ACHN (cell line): Measurements from ENCODE around the gene APP.
"Not testable (repeated sequence)": the region's sequence is repeated elsewhere in the genome, so short reads cannot be mapped to it uniquely, and the experiment has no call there.

Source experiments
- DNase-seq: peaks from one replicate; pipeline ENCODE4 v3.0.0-alpha.2; 2015
- in situ Hi-C: cut with HindIII; loops from 2 replicates; pipeline ENCODE4 v1.10.0; 2017; ENCODE audit warnings: low sequenced_read_pairs, low pct_ligation_motif_present, low pct_unique_long_range_greater_than_20kb

APP gene

DNA sequence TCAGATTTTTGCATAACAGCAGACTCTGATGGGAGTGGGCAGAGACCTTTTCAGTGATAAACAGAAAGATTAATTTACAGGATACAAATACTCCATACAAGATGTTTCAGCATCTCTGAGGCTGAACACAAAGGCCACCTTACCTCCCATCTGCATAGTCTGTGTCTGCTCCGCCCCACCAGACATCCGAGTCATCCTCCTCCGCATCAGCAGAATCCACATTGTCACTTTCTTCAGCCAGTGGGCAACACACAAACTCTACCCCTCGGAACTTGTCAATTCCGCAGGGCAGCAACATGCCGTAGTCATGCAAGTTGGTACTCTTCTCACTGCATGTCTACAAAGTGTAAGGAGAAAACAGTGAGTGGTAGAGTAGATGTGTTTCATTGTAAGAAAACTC, 119.7 kb downstream of the APP start:
- no peak for DNase-seq
- in situ Hi-C loops: no loop called here

DNA sequence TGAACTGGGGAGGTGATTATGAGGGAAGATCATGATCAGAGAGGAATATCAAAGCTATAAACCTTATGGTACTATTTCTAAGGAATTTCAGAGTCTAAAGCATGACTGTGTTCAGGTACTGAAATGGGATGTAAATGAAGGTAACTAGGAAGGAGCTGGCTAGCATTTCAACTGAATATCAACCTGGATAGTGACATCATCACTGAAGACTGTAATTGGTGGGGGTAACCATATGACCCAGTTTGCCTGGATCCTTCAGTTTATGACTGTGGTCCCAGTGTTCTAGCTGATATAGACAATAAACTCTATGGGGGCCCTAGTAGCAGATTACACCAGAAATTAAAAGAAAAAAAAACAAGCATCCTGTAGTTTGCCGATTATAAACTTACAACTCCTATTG, 120.8 kb downstream of the APP start:
- in situ Hi-C loops: no loop called here

DNA sequence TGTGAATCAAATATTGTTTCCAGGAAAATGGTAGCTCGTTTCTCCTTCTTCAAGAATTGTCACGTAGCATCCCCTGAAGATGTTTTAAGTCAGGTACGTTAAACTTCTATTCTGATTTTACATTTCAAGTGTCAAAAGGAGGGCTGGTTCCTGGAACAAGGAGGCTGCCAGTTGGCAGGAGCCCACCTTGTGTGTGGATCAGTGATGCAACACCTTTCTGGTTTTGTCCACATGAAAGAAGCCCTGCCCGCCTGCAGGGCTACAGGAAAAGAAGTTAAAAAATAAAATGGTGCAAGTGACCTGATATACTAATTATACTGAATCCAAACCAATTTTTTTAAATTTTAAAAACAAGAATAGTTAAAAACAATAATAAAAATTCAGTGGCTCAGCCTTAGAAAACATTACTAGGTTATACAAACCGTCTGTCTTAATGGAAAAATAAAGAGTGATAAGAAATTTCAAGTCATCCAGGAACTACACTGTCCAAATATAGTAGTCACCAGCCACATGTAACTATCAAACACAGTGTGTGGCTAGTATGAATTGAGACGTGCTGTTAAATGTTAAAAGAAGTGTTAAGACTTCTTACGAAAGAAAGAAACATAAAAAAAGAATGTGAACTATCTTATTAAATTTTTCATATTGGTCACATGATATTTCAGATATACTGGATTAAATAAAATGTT, 123.1 kb downstream of the APP start:
- in situ Hi-C loops: no loop called here
- DNase-seq: no peak

More for the DNA sequence above, 120.8 kb downstream of the APP start:
- DNase-seq: no peak

DNA sequence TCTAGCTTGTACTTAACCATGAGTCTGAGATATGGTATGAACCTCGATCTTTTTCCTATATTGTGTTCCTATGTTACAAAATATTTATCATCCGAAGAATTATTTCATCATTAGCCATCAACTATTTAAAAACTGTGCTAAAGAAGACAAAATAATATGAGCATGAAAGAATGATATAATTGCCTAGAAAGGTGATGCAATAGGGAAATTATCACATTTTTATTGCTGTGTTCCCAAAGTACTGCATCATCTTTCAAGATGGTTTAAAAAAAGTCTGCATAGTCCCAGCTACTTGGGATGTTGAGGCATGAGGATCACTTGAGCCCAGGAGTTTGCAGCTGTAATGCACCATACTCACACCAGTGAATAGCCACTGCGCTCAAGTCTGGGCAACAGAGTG, 126.7 kb downstream of the APP start:
- in situ Hi-C loops: no loop called here
- no peak for DNase-seq

DNA sequence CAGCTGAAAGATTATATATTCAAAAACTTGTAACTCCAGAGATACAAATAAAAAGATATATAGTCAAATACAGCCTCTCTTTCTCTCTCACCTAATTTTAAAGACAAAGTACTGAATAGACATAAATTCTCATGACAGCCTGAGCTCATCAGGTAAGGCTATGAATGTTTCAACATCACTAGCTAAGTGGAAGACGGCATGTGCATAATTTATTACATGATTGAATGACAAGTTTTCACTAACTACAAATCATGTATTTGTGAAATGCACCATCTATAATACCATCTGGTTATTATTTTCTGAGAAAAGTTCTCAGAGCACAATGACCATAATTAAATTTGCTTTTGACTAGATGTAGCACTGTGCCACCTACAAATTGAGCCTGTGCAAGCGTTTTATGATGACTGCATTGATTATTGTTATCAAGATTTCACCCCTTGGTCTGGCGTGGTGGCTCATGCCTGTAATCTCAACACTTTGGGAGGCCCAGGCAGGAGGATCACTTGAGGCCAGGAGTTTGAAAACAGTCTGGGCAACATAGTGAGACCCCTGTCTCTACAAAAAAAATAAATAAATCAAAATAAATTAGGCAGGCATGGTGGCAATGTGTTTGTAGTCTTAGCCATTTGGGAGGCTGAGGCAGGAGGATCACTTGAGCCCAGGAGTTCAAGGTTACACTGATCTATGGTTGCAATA, 128.2 kb downstream of the APP start:
- in situ Hi-C loops: no loop called here

DNA sequence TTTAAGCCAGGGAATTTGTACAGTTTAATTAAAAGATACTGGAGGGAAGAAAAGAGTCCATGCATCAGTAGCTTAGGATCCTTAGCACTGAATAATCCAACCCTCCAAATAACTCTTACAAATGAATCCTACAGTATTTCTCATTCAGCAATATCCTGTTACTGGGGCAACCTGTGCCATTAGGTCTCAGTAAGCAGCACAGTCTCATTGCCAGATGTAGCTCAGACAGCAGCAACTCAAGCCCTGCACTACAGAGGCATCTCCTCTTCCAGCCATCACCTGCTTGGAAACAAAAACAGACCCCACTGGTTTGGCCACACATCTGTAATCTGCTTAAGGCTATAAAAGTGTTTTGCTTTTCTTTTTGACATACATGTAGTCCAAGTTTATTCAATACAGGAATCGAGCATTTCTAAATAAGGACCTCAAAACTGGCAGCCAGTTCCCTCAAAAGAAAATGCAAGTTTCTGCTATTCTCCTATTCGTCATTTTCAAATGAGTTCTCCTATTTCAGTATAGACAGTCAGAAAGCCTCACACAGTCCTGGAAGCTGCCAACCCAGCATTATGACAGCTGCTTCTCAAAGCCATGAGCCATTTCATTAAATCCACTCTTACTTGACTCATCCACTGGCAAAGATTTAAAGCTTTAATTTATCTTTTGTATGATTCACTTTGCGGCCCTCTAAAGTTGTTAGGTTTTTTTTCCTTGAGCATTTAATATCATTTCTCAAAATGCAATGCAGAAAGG, 129.0 kb downstream of the APP start:
- in situ Hi-C loops: no loop called here
- DNase-seq: no peak

More for the DNA sequence above, 128.2 kb downstream of the APP start:
- DNase-seq: no peak

DNA sequence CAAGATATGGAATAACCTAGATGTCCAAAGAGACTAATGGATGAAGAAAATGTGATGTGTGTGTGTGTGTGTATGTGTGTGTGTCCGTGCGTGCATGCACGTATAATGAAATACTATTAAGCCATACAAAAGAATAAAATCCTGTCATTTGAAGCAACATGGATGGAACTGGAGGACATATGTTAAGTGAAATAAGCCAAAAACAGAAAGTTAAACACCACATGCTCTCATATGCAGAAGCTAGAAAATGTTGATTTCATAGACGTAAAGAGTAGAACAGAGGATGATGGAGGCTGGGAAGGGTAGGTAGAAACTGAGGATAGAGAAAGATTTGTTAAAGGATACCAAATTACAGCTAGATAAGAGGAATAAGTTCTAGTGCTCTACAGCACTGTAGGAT, 133.7 kb downstream of the APP start:
- DNase-seq: no peak
- in situ Hi-C loops: no loop called here

DNA sequence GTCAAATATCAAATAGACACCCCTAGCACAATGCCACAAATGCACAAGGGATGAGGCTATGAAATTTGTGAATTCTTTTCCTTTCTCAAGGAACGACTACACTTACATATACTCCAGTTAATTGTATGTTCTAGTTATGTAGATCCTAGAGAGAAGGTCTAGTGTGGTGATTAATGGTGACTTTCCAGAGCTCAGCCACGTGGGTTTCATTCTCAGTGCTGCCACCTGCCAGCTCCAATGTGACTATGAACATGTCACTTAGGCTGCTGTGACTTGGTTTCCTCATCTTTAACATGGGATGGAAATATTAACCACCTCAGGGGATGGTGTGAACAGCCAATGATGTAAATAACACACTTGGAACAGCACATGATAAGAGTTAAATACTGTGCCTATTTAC, 138.3 kb downstream of the APP start:
- DNase-seq: no peak

DNA sequence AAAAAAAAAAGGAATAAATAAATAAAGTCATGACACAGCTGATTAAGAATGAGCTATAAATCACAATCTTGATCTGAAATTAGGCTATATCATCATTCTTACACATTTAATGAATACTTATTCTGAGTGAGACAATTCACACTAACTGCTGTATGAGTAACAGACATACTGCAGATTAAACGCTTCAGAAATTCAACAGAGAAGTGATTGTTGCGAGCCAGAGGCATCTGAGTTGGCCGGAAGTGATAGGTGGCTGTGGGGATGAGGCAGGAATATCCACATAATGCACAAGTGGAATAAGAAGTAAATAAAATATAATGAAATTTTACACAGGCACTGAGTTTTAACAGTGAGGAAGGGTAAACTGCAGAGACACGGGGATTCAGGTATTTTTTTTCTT, 142.4 kb downstream of the APP start:
- no peak for DNase-seq
- in situ Hi-C loops: no loop called here

More for the DNA sequence above, 138.3 kb downstream of the APP start:
- in situ Hi-C loops: no loop called here

DNA sequence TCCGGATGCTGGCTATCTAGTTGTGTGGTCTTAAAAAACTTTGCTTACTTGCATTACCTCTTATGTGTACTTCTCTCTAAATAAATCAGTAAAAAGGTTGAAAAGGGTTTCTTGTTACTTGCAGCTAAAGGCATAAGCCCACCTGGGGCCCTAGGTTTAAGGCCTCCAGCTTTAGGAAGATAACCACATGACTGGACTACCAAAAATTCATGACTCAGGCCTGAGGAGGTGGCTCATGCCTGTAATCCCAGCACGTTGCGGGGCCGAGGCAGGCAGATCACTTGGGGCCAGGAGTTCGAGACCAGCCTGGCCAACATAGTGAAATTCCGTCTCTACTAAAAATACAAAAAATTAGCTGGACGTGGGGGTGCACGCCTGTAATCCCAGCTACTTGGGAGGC, 142.9 kb downstream of the APP start:
- no peak for DNase-seq
- in situ Hi-C loops: no loop called here

DNA sequence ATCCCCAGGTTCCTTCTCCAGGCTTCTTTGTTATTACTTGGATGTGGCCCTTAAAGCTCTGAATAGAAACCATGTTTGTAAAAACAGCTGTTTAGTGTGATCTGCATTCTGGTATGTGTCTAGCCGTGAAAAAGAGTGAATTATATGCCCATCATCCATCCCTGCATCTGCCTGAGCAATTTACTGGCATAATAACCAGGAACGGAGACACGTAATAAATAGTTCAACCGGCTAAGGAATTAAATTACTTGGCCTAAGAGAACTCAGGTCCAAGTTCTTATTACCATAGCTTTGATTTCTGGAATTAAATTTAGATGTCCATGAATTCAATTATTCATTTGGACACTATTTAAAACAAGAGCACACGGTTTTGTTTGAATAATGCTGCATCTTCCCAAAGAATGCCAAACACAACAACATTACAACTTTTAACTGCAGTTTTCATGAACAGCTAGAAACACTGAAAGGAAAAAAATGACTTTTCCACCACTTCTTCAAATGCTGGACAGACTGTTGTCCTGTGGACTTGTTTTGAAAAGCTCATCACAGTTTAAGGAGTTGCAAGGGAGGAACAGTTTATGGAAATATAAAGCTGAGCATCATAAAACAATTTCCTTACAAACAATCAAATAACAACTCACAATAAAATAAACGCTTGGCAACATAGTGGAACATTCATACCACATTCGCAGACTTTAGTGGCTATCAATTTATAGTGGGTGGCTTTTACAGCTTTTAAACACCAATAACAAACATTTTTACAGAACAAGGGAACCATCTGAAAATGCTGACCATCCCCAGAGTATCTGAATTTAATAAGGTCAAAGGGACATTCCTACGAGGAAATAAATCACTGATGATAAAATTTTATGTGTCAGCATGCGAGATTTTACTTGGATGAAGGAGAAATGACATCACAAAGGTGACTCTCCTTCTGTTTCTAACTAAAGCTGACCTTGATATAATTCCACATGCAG, 144.7 kb downstream of the APP start:
- DNase-seq: no peak
- in situ Hi-C loops: no loop called here

DNA sequence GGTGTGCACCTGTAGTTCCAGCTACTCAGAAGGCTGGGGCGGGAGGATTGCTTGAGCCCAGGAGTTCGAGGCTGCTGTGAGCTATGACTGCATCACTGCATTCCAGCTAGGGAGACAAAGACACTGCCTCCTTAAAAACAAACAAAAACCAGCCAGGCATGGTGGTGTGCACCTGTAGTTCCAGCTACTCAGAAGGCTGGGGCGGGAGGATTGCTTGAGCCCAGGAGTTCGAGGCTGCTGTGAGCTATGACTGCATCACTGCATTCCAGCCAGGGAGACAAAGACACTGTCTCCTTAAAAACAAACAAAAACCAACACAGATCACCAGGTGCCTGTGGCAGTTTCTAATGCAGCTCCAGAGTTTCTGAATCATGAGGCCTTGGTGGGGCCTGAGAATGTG, 147.2 kb downstream of the APP start:
- in situ Hi-C loops, DNase-seq: not testable (repeated sequence)

DNA sequence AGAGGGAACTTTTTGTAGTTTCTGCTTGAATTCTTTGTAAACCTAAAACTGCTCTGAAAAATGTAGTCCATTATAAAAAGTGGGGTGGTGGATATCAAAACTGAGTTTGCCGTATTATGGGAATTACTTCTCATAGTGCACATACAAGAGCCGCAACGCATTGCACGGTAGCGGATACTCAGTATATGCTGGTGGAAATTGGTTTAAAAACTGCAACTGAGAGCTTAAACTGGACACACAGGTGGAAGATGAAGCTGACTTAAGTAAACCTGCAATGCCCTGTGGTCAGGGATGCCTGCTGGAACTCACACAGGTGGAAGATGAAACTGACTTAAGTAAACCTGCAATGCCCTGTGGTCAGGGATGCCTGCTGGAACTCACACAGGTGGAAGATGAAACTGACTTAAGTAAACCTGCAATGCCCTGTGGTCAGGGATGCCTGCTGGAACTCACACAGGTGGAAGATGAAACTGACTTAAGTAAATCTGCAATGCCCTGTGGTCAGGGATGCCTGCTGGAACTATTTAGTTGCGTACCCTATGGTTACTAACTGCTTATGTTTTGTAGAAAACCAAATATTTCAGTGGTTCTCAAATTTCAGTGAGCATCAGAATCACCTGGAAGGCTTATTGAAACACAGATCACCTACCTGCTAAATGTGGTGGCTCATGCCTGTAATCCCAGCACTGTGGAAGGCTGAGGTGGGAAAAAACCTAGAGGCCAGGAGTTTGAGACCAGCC, 147.8 kb downstream of the APP start:
- in situ Hi-C loops, DNase-seq: not testable (repeated sequence)

DNA sequence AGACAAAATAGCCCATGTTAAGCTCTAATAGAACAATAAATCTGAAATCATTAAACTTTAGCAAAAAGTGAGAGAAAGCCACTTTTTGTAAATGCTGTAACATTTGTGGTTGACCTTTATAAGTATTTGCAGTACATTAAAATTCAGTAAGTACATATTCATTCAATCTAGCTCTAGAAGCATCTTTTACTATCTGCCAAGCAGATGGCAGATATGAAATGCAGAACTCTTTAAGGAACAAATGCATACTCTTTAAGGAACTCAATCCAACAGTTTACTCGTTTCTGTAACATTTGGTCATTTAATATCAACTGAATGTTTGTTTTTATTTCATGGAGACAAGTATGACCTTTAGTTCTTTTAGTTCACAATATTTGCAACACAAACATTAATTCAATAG, 150.1 kb downstream of the APP start:
- DNase-seq: no peak
- in situ Hi-C loops: no loop called here

DNA sequence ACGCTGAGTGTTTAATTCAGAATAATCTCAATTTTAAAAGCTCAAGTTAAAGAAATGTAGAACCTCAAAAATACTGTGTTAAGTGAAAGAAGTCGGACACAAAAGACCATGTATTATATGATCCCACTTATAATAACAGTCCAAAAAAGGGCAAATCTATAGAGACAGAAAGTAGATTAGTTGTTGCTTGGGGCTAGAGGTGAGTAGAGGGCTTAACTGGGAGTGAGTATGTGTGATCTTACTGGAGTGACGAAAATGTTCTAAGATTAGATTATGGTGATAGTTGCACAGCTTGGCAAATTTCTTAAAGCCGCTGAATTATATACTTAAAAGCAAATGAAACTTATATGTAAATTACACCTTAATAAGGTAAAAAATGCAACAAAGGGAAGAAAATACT, 150.5 kb downstream of the APP start:
- no peak for DNase-seq
- in situ Hi-C loops: no loop called here

DNA sequence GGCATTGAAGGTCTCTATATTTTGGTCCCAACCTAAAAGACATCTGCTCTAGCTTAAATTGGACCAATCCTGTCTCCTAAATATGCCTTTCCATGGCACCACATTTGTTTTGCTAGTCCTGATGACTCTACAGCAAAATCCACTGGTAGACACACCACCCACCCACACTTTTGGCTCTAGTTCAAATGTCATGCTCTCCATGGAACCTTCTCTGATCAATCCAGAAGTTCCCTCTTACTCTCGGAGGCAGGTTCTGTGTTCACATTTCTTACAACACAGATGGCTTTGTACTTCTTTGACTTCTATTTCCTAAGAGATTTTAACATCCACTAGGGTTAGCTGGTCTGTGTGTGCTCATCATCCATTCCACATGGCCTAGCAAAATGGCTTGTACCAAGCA, 151.3 kb downstream of the APP start:
- in situ Hi-C loops: no loop called here
- no peak for DNase-seq

DNA sequence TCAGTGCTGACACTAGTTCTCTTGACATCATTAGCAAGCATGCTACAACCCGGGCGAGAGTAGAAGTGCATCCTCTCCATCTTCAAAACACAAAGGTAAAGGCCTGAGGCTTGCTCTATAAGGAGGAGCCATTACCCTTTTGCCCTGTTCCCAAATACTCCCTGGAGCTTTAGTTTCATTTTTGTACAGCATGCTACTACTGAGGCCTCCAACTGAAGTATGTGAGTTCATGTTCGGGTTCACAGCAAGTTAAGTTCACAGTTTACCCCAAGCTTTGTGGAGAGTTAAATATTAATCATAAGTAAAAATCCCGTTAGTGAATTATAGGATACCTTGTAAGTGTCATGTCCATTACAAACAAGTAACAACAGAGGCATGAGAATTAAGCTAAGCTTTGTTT, 156.6 kb downstream of the APP start:
- in situ Hi-C loops: no loop called here
- no peak for DNase-seq

DNA sequence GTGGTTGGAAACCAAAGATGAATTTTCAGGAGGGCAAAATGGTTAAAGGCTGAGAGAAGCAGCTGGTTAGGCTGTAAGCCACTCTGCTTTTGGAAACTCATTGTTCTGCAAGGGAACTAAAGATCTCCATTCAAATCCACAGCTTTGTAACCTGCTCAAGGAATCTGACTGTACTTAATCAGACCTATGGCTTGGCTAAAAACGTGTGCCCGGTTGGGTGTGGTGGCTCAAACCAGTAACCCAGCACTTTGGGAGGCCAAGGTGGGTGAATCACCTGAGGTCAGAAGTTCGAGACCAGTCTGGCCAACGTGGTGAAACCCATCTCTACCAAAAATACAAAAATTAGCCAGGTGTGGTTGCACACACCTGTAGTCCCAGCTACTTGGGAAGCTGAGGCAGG, 158.1 kb downstream of the APP start:
- DNase-seq, in situ Hi-C loops: not testable (repeated sequence)
